Measurements from ENCODE around the gene SLC32A1. TPM values are rescaled to one million over a fixed set of nuclear protein-coding genes. Genes with fewer than 3 reads are reported as not detected.
A peak's percentile ranks its signal among the peaks of the same experiment; 100 is the strongest.

SLC32A1 gene
- total and polyA plus RNA-seq, 2 donors (not counting 3 experiments of a cell fraction or from before 2014, with no cell fraction given), result 0.04 TPM; not detected in 1

DNA sequence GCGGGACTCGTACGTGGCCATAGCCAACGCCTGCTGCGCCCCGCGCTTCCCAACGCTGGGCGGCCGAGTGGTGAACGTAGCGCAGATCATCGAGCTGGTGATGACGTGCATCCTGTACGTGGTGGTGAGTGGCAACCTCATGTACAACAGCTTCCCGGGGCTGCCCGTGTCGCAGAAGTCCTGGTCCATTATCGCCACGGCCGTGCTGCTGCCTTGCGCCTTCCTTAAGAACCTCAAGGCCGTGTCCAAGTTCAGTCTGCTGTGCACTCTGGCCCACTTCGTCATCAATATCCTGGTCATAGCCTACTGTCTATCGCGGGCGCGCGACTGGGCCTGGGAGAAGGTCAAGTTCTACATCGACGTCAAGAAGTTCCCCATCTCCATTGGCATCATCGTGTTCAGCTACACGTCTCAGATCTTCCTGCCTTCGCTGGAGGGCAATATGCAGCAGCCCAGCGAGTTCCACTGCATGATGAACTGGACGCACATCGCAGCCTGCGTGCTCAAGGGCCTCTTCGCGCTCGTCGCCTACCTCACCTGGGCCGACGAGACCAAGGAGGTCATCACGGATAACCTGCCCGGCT is 3.4 kb downstream of the SLC32A1 start:
- peak; percentile 92 for TF ChIP-seq EZH2 (IDR thresholded peaks at IDR 0.05; ENCODE audit: borderline replicate concordance, low read depth, low read length, severe bottlenecking)
- TF ChIP-seq, protein P1, sequence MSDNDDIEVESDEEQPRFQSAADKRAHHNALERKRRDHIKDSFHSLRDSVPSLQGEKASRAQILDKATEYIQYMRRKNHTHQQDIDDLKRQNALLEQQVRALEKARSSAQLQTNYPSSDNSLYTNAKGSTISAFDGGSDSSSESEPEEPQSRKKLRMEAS (IDR thresholded peaks at IDR 0.05; ENCODE audit: insufficient read depth, insufficient read length), result no peak
- TF ChIP-seq POLR2AphosphoS5 (IDR thresholded peaks at IDR 0.05; ENCODE audit: insufficient read depth, low read depth, low read length), result no peak
- Histone ChIP-seq H3K9ac (replicated peaks; ENCODE audit: extremely low read depth, insufficient read depth, low read length) (no peak overlapping the region), H2AFZ (ENCODE audit: low read depth, low read length) (peak overlapping the region; percentile 1), H4K20me1 (replicated peaks; ENCODE audit: control insufficient read depth, extremely low read depth, insufficient read depth, low read length) (no peaks in the 10 kb centered on the region), H3K4me1 (ENCODE audit: control insufficient read depth, extremely low read depth, insufficient read depth, low read length) (peaks cover 6% of the 10 kb centered on the region), H3K4me2 (ENCODE audit: insufficient read depth, low read length) (no peak overlapping the region), H3K27me3 (ENCODE audit: control insufficient read depth in 2 of 2, insufficient read depth in 2 of 2, low read length in 2 of 2) (peaks cover 84 to 89% of the 10 kb centered on the region in 2 experiments), H3K9me1 (replicated peaks; ENCODE audit: control insufficient read depth, extremely low read depth, insufficient read depth, low read length) (no peaks in the 10 kb centered on the region), H3K79me2 (ENCODE audit: control insufficient read depth, insufficient read depth, low read length) (no peaks in the 10 kb centered on the region), H3K4me3 (replicated peaks in 1 of 3; ENCODE audit: insufficient read depth in 1 of 3, low read depth in 1 of 3, low read length in 3 of 3) (no peak overlapping the region), H3K27ac (ENCODE audit: insufficient read depth, low read depth, low read length) (no peak overlapping the region), H3K9me3 (replicated peaks; ENCODE audit: control insufficient read depth, insufficient read depth, low read length) (no peaks in the 10 kb centered on the region), H3K36me3 (ENCODE audit: control insufficient read depth in 2 of 2, extremely low read depth in 1 of 2, insufficient read depth in 2 of 2, low read length in 2 of 2) (no peaks in the 10 kb centered on the region)
- dilution Hi-C loops (cut with MboI; ENCODE audit: extremely low pct_ligation_motif_present, low sequenced_read_pairs), result no loop called here
- BruUV-seq (replicated peaks), result no TSS peak
- intact Hi-C loops (cut with micrococcal nuclease), result loop anchor here (2.0 kb wide), 4 partner anchors 63 to 321 kb away; partner anchors contain the start of gene PPP1R16B
- FAIRE-seq (no peak), DNase-seq (ENCODE audit: low read depth, low spot score) (no peak)
- ChIA-PET CTCF (interaction anchor here (4.5 kb wide), 1 partner anchor 23 kb away, joined by 37 read pairs; no protein-coding TSS in a partner anchor), POLR2A (no interaction called here)

- Histone ChIP-seq H2AFZ (ENCODE audit: low read depth, low read length) (no peak overlapping the region), H3K9ac (replicated peaks; ENCODE audit: extremely low read depth, insufficient read depth, low read length) (no peak overlapping the region), H3K4me1 (ENCODE audit: control insufficient read depth, extremely low read depth, insufficient read depth, low read length) (peaks cover 6% of the 10 kb centered on the region), H3K9me1 (replicated peaks; ENCODE audit: control insufficient read depth, extremely low read depth, insufficient read depth, low read length) (no peaks in the 10 kb centered on the region), H3K27me3 (ENCODE audit: control insufficient read depth in 2 of 2, insufficient read depth in 2 of 2, low read length in 2 of 2) (peaks cover 78 to 87% of the 10 kb centered on the region in 2 experiments), H3K4me2 (ENCODE audit: insufficient read depth, low read length) (no peak overlapping the region), H3K79me2 (ENCODE audit: control insufficient read depth, insufficient read depth, low read length) (no peaks in the 10 kb centered on the region), H3K36me3 (ENCODE audit: control insufficient read depth in 2 of 2, extremely low read depth in 1 of 2, insufficient read depth in 2 of 2, low read length in 2 of 2) (no peaks in the 10 kb centered on the region), H3K27ac (ENCODE audit: insufficient read depth, low read depth, low read length) (no peak overlapping the region), H4K20me1 (replicated peaks; ENCODE audit: control insufficient read depth, extremely low read depth, insufficient read depth, low read length) (no peaks in the 10 kb centered on the region), H3K9me3 (replicated peaks; ENCODE audit: control insufficient read depth, insufficient read depth, low read length) (no peaks in the 10 kb centered on the region), H3K4me3 (replicated peaks in 1 of 3; ENCODE audit: insufficient read depth in 1 of 3, low read depth in 1 of 3, low read length in 3 of 3) (no peak overlapping the region)
- dilution Hi-C loops (cut with MboI; ENCODE audit: extremely low pct_ligation_motif_present, low sequenced_read_pairs) (no loop called here), intact Hi-C loops (cut with micrococcal nuclease) (loop anchor here (2.0 kb wide), 1 partner anchor 99 kb away; no protein-coding TSS in a partner anchor)
- TF ChIP-seq EZH2 (IDR thresholded peaks at IDR 0.05; ENCODE audit: borderline replicate concordance, low read depth, low read length, severe bottlenecking), result peak; percentile 67
- TF ChIP-seq GATA2 (IDR thresholded peaks at IDR 0.05; ENCODE audit: insufficient read depth, insufficient read length, low read depth, low read length), result no peak
- TF ChIP-seq MYC (IDR thresholded peaks at IDR 0.05; ENCODE audit: low read depth, low read length), result no peak
- TF ChIP-seq POLR2AphosphoS5 (IDR thresholded peaks at IDR 0.05; ENCODE audit: insufficient read depth, low read depth, low read length), result no peak
- TF ChIP-seq, protein P1 (IDR thresholded peaks at IDR 0.05; ENCODE audit: insufficient read depth, insufficient read length), result no peak
- ChIA-PET CTCF (interaction anchor here (1.2 to 1.9 kb wide), 3 partner anchors 9 to 69 kb away, joined by 3 to 7 read pairs (median 6); no protein-coding TSS in a partner anchor), POLR2A (no interaction called here)
- FAIRE-seq (no peak), DNase-seq (ENCODE audit: low read depth, low spot score) (no peak)
- BruUV-seq (replicated peaks), result no TSS peak
Measured at GRCh38 chr20:38728191-38728781, 4.0 kb downstream of the SLC32A1 start.

Data from endothelial cell of umbilical vein (primary cell).